GM19455 (cell line): Measurements from ENCODE around the gene PLEKHG2.

Source experiments
- ATAC-seq: cut with Tn5 transposase; IDR thresholded peaks from one replicate; pipeline ENCODE4 v1.9.1; 2021; ENCODE audit not compliant: unreplicated experiment

Gene PLEKHG2

GRCh38 chr19:39416152-39417120, 4.0 kb downstream of the PLEKHG2 start:
- ATAC-seq = no peak

DNA sequence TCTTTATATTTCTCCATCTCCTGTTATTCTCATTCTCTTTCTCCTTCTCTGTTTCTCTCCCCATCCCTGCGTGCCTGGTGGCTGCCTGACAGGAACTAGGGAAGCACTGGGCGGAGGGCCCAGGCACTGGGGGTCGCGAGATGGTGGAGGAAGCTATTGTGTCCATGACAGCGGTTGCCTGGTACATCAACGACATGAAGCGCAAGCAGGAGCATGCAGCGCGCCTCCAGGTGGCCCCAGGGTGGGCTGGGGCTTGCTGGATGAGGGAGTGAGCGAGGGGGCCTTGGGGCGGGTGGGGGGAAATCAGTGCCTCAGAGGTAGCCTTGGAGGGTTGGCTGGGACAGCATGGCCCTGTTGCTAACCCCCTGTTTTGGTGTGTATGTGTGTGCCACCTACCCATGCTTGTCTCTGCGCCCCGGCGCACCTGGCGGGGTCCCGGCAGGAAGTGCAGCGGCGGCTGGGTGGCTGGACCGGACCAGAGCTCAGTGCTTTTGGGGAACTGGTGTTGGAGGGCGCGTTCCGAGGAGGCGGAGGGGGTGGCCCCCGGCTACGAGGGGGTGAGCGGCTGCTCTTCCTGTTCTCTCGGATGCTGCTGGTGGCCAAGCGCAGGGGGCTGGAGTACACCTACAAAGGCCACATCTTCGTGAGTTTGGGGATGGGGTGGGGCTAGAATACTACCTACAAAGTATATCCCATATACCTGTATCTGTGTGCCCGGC, 5.2 kb downstream of the PLEKHG2 start:
- no peak for ATAC-seq

DNA sequence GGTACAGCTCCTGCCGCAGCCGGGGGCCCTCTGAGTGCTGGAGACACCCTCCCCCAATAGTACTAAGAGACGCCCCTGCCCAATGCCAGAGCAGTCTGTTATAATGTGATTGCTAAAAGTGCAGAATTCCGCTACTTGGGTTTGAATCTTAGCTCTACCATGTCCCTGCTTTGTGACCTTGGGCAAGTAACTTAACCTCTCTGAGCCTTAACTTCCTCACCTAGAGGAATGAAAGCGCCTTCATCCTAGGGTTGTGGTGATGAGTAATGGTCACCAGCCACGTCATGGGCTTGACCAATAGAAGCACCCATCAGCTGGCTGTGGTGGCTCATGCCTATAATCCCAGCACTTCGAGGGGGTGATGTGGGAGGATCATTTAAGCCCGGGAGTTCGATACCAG, 6.5 kb downstream of the PLEKHG2 start:
- no peak for ATAC-seq

GRCh38 chr19:39420769-39421168, 8.3 kb downstream of the PLEKHG2 start:
- no peak for ATAC-seq

DNA sequence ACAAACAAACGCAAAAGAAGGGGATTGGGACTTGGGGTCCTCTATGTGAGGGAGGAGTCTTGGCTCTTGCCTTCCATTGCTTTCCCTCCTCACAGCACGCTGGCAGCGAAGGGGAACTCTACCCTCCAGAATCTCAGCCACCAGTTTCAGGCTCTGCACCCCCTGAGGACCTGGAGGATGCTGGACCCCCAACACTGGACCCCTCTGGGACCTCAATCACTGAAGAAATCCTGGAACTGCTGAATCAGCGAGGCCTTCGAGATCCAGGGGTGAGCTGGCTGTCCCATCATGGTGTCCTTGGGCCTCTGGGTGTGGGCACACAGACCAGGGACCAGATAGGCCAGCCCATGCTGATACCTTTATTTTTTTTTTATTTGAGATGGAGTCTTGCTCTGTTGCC, 9.6 kb downstream of the PLEKHG2 start:
- ATAC-seq = no peak

DNA sequence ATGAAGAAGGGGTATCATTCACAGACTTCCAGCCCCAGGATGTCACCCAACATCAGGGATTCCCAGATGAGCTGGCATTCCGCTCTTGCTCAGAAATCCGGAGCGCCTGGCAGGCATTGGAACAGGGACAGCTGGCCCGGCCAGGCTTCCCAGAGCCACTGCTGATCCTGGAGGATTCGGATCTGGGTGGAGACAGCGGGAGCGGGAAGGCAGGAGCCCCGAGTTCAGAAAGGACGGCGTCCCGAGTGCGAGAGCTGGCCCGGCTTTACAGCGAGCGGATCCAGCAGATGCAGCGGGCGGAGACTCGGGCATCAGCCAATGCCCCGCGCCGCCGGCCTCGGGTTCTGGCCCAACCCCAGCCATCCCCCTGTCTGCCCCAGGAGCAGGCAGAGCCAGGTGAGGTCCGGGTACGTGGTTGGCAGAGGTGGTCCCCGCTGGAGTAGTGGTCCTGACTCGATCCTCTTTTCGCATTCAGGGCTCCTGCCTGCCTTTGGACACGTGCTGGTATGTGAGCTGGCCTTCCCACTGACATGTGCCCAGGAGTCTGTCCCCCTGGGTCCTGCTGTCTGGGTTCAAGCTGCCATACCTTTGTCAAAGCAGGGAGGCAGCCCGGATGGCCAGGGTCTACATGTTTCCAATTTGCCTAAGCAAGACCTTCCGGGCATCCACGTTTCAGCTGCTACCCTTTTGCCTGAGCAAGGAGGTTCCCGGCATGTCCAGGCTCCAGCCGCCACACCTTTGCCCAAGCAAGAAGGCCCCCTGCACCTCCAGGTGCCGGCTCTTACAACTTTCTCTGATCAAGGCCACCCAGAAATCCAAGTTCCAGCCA, 11.0 kb downstream of the PLEKHG2 start:
- ATAC-seq = no peak

DNA sequence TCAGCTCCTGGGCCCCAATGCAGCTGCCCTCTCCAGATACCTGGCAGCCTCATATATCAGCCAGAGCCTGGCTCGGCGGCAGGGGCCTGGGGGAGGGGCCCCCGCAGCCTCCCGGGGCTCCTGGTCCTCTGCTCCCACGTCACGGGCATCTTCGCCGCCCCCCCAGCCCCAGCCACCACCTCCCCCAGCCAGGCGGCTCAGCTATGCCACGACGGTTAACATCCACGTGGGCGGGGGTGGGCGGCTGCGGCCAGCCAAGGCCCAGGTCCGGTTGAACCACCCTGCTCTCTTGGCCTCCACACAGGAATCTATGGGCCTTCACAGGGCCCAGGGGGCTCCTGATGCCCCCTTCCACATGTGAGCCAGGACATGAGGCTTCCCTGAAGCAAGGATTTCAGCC, 12.5 kb downstream of the PLEKHG2 start:
- no peak for ATAC-seq

DNA sequence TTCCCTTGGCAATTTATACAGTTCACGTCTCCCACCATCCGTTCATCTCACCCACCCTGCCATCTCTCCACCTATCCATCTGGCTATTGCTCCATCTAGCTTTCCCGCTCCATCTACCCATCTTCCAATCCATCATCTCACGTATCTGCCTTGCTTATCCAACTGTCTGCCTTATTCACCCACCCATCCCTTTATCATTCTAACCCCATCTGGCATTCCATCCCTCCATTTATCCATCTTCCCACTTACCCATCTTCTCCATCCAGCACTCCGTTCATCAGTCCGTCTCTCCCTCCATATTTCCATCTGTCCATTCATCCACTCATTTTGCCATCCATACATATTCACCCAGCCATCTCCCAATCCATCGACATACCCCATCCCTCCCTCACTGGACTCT, 13.3 kb downstream of the PLEKHG2 start:
- ATAC-seq = no peak

DNA sequence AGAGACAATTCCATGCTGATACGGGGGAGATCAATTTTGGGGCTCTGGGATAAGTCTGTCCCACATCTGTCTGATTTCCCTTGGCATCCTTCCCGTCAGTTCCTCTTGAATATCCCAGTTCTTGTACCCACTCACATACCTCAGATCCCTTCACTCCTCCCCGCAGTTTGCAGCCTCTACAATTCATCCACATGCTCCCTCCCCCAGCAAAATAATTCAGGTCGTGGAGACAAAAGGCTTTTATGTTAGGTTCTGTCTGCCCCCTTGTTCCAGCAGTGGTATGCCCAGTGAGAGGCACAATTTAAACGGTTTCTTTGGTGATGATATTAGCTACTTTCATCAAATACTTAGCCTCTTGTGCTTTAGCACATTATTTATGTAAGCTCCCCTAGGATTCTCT, 13.7 kb downstream of the PLEKHG2 start:
- ATAC-seq = no peak

DNA sequence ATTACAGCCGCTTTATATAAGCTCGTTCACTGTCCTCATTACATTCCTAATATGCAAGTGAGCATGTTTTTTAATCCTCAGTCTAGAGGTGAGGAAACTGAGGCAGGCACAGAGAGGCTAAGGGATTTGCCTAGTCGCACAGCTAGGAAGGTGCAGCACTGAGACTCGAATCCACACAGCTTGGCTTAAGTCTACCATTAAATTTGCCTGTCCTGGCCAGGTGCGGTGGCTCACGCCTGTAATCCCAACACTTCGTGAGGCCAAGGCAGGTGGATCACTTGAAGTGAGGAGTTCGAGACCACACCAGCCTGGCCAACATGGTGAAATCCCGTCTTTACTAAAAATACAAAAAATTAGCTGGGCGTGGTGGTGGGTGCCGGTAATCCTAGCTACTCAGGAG, 15.2 kb downstream of the PLEKHG2 start:
- ATAC-seq = no peak

- ATAC-seq = no peak
Observed at GRCh38 chr19:39428283-39429112, 16.0 kb downstream of the PLEKHG2 start.

DNA sequence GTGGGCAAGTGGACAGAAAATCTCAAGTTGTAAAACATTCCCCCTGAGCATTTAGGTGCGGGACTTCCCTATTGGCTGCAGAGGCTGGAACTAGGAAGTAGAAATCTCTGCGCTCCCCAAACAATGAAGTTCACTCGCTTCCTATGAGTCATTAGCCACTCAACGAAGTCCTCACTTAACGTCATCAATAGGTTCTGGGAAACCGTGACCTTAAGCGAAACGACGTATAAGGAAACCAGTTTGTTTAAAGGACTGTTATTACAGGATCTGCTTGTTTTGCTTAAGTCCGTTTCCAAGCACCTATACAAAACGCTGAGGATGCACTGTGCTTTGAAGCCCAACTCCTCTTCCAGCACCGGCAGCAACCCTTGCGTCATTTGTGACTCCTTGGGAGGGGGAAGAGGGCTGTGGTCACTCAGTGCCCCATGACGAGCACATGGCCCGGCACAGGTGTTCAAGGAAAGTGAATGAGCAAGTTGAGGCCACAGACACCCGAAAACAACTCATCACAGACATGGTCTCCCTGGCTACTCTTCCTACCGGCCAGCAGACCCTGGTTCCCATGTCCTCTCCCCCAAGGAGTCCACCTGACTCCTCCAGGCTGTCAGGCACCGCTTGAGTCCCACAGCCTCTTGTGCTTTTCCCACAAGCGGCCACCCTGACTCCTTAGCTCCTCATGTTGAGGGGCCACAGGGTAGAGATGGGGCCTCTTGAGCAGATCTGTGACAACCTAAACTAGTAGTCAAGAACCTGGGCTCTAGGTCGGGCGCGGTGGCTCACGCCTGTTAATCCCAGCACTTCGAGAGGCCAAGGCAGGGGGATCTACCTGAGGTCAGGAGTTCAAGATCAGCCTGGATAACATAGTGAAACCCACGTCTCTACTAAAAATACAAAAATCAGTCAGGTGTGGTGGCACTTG, 18.5 kb downstream of the PLEKHG2 start:
- no peak for ATAC-seq

DNA sequence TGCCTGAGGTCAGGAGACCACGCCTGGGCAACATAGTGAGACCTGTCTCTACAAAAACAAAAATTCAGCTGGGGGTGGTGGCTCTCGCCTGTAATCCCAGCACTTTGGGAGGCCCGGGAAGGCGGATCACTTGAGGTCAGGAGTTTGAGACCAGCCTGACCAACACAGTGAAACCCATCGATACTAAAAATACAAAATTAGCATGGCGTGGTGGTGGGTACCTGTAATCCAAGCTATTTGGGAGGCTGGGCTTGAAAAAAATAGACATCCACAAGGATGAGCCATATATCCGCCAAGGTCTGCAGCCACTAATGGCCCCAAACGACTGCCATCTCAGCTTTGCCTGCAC, 20.2 kb downstream of the PLEKHG2 start:
- ATAC-seq = no peak

- no peak for ATAC-seq
Observed at GRCh38 chr19:39433480-39434079, 21.1 kb downstream of the PLEKHG2 start.

GRCh38 chr19:39434123-39435076, 21.9 kb downstream of the PLEKHG2 start:
- no peak for ATAC-seq

DNA sequence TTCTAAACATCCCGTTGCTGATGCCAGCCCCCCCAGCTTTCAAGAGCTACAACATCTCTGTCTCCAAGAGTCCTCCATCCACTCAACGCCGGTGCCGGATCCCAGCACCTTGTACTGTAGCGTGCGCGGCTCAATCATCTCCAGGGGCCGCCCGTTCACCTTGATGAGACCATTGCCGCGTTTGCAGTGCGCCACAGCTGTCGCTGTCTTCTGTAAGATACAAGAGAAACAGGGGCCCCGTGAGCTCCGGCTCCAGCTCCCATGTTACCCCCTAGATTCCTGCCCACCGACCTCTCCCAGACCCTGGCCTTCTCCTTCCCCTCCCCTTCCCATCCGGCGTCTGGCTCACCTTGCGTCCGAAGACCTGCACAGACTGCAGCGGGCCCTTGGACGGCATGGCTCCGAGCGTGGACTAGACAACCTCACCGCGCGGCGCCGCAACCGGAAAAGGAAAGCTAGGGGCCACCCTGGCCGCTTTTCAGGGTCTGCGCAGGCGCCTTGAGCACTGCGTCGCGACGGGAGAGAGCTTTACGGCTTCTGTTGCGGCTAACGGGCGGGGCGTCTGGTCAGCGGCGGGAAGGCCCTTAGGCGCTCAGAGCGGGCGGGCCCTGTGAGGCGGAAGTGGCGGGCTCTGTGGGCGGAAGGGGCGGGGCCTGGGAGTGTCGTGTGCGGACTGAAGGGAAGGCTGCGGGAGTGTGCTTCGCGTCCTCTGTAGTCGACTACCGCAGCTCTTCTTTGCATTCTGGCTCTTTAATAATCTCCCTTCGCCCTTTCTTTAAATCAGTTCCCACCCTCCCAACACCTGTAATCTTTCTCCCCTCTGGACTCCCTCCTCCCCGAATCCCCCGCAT, 23.3 kb downstream of the PLEKHG2 start, which contains the start of gene RPS16:
TSS of gene RPS16 (minus strand) at position 451 of the 851 bp plus-strand sequence. CDS start at position 397, 54 bp downstream.
- ATAC-seq = peak; percentile 76

GRCh38 chr19:39436350-39436716, 23.9 kb downstream of the PLEKHG2 start:
- ATAC-seq = no peak
